NCI-H345 (cell line): ENCODE data around the gene TRIM37.
"Not testable (repeated sequence)": the region's sequence is repeated elsewhere in the genome, so short reads cannot be mapped to it uniquely, and the experiment has no call there.

ENCODE experiments used
- DNase-seq: peaks from one replicate; lab custom pipeline; 2025; lab: John Stamatoyannopoulos, UW

TRIM37 gene

GRCh38 chr17:58991718-58992331 lies 114.9 kb downstream of the TRIM37 start:
- no peak for DNase-seq

- DNase-seq = no peak
These were observed 117.1 kb downstream of the TRIM37 start for GRCh38 chr17:58989629-58990028.

- no peak for DNase-seq
These were observed 120.7 kb downstream of the TRIM37 start for GRCh38 chr17:58985971-58986370.

GRCh38 chr17:58985367-58985766 lies 121.3 kb downstream of the TRIM37 start:
- no peak for DNase-seq

- no peak for DNase-seq
These were observed 124.1 kb downstream of the TRIM37 start for GRCh38 chr17:58982626-58983025.

GRCh38 chr17:58980706-58981481 lies 125.8 kb downstream of the TRIM37 start:
- no peak for DNase-seq

GRCh38 chr17:58976541-58976940 lies 130.1 kb downstream of the TRIM37 start:
- no peak for DNase-seq

- no peak for DNase-seq
These were observed 132.3 kb downstream of the TRIM37 start for GRCh38 chr17:58974354-58974753.

- no peak for DNase-seq
These were observed 135.8 kb downstream of the TRIM37 start for GRCh38 chr17:58970609-58971450.

GRCh38 chr17:58969612-58970011 lies 137.1 kb downstream of the TRIM37 start:
- DNase-seq = no peak

- peak; percentile 91 for DNase-seq
These were observed 137.5 kb downstream of the TRIM37 start for GRCh38 chr17:58969156-58969555.

- peak; percentile 23 for DNase-seq
These were observed 138.1 kb downstream of the TRIM37 start for GRCh38 chr17:58968426-58969061.

- DNase-seq = no peak
These were observed 140.5 kb downstream of the TRIM37 start for GRCh38 chr17:58966208-58966607.

GRCh38 chr17:58965221-58965620 lies 141.5 kb downstream of the TRIM37 start:
- DNase-seq = no peak

- peak; percentile 62 for DNase-seq
These were observed 146.6 kb downstream of the TRIM37 start for GRCh38 chr17:58960068-58960467.

GRCh38 chr17:58957725-58958073 lies 149.0 kb downstream of the TRIM37 start:
- not testable (repeated sequence) for DNase-seq

GRCh38 chr17:58956997-58957724 lies 149.5 kb downstream of the TRIM37 start:
- no peak for DNase-seq

GRCh38 chr17:58954358-58954757 lies 152.3 kb downstream of the TRIM37 start:
- DNase-seq = not testable (repeated sequence)

GRCh38 chr17:58947824-58948223 lies 158.9 kb downstream of the TRIM37 start:
- DNase-seq = no peak

GRCh38 chr17:58947411-58947810 lies 159.3 kb downstream of the TRIM37 start:
- DNase-seq = no peak

GRCh38 chr17:58944166-58944565 lies 162.5 kb downstream of the TRIM37 start:
- DNase-seq = no peak

GRCh38 chr17:58936295-58936694 lies 170.4 kb downstream of the TRIM37 start:
- no peak for DNase-seq
